Karpas-422 (cell line): Measurements from ENCODE around the gene SIAH3. TPM values are rescaled to one million over a fixed set of nuclear protein-coding genes. Genes with fewer than 3 reads are reported as not detected.

ENCODE experiments used
- DNase-seq: peaks from one replicate; pipeline ENCODE4 v3.0.0-alpha.2; 2015
- H2AFZ ChIP-seq: fragments of 200-600 bp; sonication (generic); 2 replicates; pipeline ENCODE4 v1.6.1; 2014; ENCODE audit warnings: antibody characterized with exemption, low read length, mixed read lengths
- H3K27ac ChIP-seq: fragments of 200-600 bp; sonication (generic); 2 replicates; pipeline ENCODE4 v1.5.1; 2014; ENCODE audit warnings: mild to moderate bottlenecking, low read length, moderate library complexity
- H3K27me3 ChIP-seq: fragments of 200-600 bp; sonication (generic); 2 replicates; pipeline ENCODE4 v1.6.1; 2014; ENCODE audit warnings: low read length, mixed read lengths
- H3K36me3 ChIP-seq: fragments of 200-600 bp; sonication (generic); 2 replicates; pipeline ENCODE4 v1.6.1; 2014; ENCODE audit warnings: low read length, mixed read lengths; ENCODE audit not compliant: insufficient read depth
- H3K4me1 ChIP-seq: fragments of 200-600 bp; sonication (generic); 2 replicates; pipeline ENCODE4 v1.6.1; 2014; ENCODE audit warnings: mild to moderate bottlenecking, low read length, mixed read lengths
- H3K4me2 ChIP-seq: fragments of 200-600 bp; sonication (generic); 2 replicates; pipeline ENCODE4 v1.6.1; 2014; ENCODE audit warnings: low read length, low read depth, mild to moderate bottlenecking; ENCODE audit not compliant: poor library complexity, severe bottlenecking
- H3K4me3 ChIP-seq: fragments of 200-600 bp; sonication (generic); 2 replicates; pipeline ENCODE4 v1.5.1; 2014; ENCODE audit warnings: mild to moderate bottlenecking, antibody characterized with exemption, low read length, mixed read lengths
- H3K79me2 ChIP-seq: fragments of 200-600 bp; sonication (generic); 2 replicates; pipeline ENCODE4 v1.6.1; 2014; ENCODE audit warnings: mild to moderate bottlenecking, low read length, mixed read lengths
- H3K9ac ChIP-seq: fragments of 200-600 bp; sonication (generic); 2 replicates; pipeline ENCODE4 v1.6.0; 2014; ENCODE audit warnings: low read length
- H3K9me2 ChIP-seq: fragments of 200-600 bp; sonication (generic), shearing (Covaris generic); replicated peaks from 2 replicates; pipeline ENCODE4 v1.6.0; 2014; ENCODE audit warnings: mild to moderate bottlenecking, low read length, moderate library complexity; ENCODE audit not compliant: insufficient read depth
- H3K9me3 ChIP-seq: fragments of 300-700, 200-600 bp; sonication (generic); 2 replicates; pipeline ENCODE4 v1.6.1; 2014; ENCODE audit warnings: low read length, mixed read lengths
- H4K20me1 ChIP-seq: fragments of 200-600 bp; sonication (generic); 2 replicates; pipeline ENCODE4 v1.6.1; 2014; ENCODE audit warnings: mild to moderate bottlenecking, antibody characterized with exemption, low read length, low read depth; ENCODE audit not compliant: insufficient read depth
- small RNA-seq: library from RNA; depleted of rRNA; stranded (forward); fragments of <200 nt; gene quantifications from one replicate; pipeline ENCODE3, GENCODE V24; 2014
- total RNA-seq: library from RNA; depleted of rRNA; stranded (reverse); fragments of >200 nt; shearing (Covaris generic); gene quantifications from 2 replicates; pipeline ENCODE4 v1.2.3, GENCODE V29; 2014; ENCODE audit warnings: low replicate concordance; rRNA removed

The SIAH3 gene
- total RNA-seq, 1 experiment from 2014 or later, result not detected

- Histone ChIP-seq H3K27me3 (no peaks in the 10 kb centered on the region), H3K79me2 (no peaks in the 10 kb centered on the region), H4K20me1 (no peaks in the 10 kb centered on the region), H3K4me2 (no peak overlapping the region), H3K9ac (no peak overlapping the region), H2AFZ (no peak overlapping the region), H3K4me1 (no peaks in the 10 kb centered on the region), H3K27ac (no peak overlapping the region), H3K4me3 (no peak overlapping the region), H3K36me3 (no peaks in the 10 kb centered on the region), H3K9me2 (no peaks in the 10 kb centered on the region), H3K9me3 (no peaks in the 10 kb centered on the region)
- DNase-seq, result peak; percentile 78
Observed at GRCh38 chr13:45728759-45729158, 122.8 kb downstream of the SIAH3 start.

Small RNAs within 50 kb of the gene (small RNA-seq; reads per million reads assigned to genes)
- gene RF00017, result not detected

Other genes starting within 250 kb of the SIAH3 start
- gene ERICH6B, start 236.0 kb downstream of the SIAH3 start, total RNA-seq, result not detected in 2 replicates
- not detected in 2 replicates for gene CBY2, start 149.4 kb downstream of the SIAH3 start, total RNA-seq
- 24.7 and 30.8 TPM in 2 replicates for gene ZC3H13, start 201.0 kb upstream of the SIAH3 start, total RNA-seq